DOHH2 (cell line): ENCODE results near the gene PDZRN3.

Source experiments
- CTCF ChIP-seq: fragments of 200-600 bp; sonication (generic); IDR thresholded peaks from one replicate; pipeline ENCODE4 v1.5.1; 2014; ENCODE audit warnings: antibody characterized with exemption, mild to moderate bottlenecking, low read depth, low read length; ENCODE audit not compliant: poor library complexity, severe bottlenecking
- EZH2phosphoT487 ChIP-seq: fragments of 200-600 bp; sonication (generic); IDR thresholded peaks from 2 replicates; pipeline ENCODE4 v1.6.1; 2017; ENCODE audit warnings: borderline replicate concordance, mild to moderate bottlenecking, antibody characterized with exemption, low read length, moderate library complexity, mixed read lengths

- TF ChIP-seq EZH2phosphoT487 (no peak), CTCF (no peak)
These were observed 260.2 kb downstream of the PDZRN3 start for GRCh38 chr3:73364517-73364916.
